Posterior vena cava (tissue), 2 donors: Measurements from ENCODE around the gene COQ3. TPM values are rescaled to one million over a fixed set of nuclear protein-coding genes. Genes with fewer than 3 reads are reported as not detected.
"Not testable (repeated sequence)": the region's sequence is repeated elsewhere in the genome, so short reads cannot be mapped to it uniquely, and the experiment has no call there.

ENCODE experiments used
- DNase-seq: peaks from one replicate; pipeline ENCODE4 v3.0.0-alpha.2; 2020; ENCODE audit warnings: low spot score
- intact Hi-C, 2 donors: fragments of 100-400 bp; cut with DNase I; formaldehyde crosslinking; loops; one replicate each; pipeline versions ENCODE4 v1.14.1 to v1.14.2; 2022 to 2023
- total RNA-seq, 2 donors: library from RNA; stranded (reverse); fragmentation: NEBNext Ultra II Directional; extraction: Animal tissue kit (Norgen Biotek cat#: 25700); gene quantifications; one replicate each; pipeline ENCODE4 v1.2.1, GENCODE V29; 2021
- donor health status: DM: yes; HTN: yes; CAD: no.
- donor health status: DM: yes; HTN: yes; CAD: no.

COQ3 gene
- total RNA-seq, 2 donors from 2014 or later: 5.5 to 7.2 TPM

DNA sequence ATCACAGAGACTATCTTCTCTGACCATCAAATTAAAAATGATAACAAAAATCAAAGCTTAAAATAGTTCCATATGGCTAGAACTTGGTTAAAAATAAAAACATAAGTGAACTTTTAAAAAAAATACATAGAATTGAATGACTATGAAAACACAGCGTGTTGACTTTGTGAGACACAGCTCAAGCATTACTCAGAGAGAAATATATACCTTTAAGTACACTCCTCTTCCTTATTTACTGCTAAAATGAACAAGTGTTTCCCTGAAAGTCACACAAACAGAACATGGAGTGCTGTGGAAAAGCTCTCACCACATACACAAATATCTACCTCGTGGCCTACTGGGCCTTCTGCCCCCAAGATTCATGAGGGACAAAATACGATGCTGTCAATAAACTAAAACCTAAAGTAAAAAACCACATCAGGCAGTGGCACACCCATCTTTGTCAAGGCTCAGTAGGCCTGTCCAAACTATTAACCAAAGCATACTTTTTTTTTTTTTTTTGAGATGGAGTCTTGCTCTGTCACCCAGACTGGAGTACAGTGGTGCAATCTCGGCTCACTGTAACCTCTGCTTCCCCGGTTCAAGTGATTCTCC, 52.0 kb downstream of the COQ3 start:
- intact Hi-C loops: no loop called here
- no peak for DNase-seq

DNA sequence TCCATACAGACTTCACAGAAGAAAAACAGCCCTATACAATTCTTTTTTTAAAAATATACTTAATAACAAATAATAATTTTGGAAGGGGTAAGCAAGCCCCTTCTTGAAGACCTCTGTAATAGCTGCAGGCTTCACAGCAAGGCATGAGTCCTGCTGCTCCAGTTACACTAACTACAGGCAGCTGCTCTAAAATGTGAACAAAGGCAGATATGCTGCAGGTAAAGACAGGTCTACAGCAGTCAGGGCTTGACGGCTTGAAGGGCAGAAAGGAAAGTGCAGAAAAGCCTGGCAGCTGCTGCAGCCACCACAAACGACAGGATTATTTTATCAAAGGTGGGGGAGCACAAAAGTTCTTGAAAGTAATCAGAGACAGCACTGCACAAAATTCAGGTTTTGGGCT, 55.8 kb downstream of the COQ3 start:
- intact Hi-C loops: no loop called here

DNA sequence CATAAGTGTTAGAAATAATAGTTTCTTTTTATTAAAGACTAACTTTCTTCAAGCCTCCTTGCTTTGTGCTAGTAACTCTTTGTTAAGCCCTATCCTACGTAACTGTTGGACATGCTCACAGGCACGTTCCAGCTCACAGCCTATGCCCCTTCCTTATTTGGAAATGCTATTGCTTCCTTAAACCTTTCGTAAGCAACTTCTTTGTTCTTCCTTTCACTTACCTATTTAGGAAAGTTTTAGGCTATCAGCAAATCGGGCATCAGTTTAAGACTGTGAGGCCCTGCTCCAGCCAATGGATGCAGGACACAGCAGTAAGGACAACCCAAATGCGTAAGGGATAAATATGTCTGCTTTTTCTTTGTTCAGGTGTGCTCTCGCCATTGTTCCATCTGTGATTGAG, 58.7 kb downstream of the COQ3 start:
- intact Hi-C loops, DNase-seq: not testable (repeated sequence)

More for the DNA sequence above, 55.8 kb downstream of the COQ3 start:
- DNase-seq: no peak

DNA sequence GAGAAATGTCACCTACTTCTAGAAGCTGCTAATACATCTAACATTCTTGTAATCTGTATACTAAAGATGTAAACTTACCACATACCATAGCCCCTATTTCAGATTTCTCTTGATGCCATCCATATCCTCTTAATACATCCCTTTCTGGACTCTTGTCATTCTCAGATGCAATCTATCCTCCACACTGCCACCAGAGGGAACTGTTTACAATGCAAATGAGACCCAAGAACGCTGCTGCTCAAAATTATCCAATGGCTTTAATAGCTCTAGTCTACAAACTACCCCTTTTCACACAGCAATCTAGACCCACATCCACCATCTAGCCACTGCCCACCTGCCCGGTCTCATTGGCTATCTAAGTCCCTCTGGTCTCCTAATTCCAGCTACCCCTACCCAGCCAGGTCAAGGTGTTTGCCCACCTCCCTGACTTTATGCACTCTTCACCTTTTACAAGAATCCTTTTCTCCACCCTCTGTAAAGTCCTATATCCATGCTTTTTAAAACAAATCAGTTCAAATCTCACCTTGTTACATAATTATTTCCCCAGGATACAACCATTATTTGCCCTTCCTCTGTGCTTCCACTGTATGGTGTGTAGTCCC, 59.4 kb downstream of the COQ3 start:
- intact Hi-C loops: no loop called here
- DNase-seq: no peak

DNA sequence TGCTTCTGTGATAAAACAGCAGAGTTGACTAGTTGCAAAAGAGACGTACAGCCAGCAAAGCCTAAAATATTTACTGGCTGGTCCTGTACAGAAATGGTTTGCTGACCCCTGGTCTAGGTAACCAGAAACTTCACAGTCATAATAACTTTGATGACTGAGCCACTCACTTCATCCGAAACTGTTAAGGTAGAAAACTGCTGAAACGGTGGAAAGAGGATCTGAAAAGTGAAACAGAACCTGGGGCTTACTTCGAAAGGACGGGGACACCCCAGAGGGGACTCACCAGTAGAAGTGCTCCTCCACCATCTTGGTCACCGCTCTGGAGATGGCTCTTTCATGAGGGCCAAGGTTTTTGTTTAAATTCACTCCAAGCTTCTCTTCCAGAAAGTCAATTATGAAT, 60.9 kb downstream of the COQ3 start:
- intact Hi-C loops: no loop called here

DNA sequence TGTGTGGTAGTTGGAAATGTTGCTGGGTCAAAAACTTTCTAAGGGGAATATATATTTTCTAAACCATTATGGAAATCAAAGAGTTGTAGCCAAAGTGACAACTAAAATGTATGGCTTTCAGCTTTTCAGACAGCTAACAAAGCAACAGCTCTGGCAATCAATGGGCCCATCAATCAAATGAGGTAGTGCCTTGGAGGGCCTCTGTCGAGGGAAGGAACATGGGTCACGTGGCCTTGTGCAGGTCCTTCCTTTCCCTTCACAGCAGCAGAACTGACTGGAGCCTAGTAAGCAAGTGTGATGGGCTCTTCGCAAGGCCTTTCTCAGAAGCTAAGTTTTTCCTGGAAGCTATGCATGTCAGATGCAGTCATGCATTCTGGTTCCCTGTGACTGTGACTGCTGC, 62.5 kb downstream of the COQ3 start:
- DNase-seq: no peak
- intact Hi-C loops: no loop called here

More for the DNA sequence above, 60.9 kb downstream of the COQ3 start:
- DNase-seq: no peak

DNA sequence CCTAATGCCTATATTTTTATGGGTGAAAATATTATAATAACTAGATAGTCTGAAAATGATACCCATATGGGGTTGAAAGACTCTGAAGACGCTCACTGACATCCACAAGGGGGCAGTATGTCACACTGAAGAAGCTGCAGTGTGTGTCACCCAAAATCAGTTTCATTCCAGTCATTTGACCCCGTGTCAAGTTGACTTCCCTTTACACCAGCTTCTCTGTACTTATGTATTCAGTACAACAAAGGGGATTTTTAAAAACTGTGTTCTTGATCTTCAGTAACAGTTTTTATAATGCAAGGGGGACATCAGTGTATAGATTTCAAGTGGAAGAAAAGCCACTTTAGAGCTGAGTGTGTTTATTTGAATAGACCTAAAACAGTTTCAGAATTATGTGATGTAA, 63.8 kb downstream of the COQ3 start:
- intact Hi-C loops: no loop called here
- no peak for DNase-seq

DNA sequence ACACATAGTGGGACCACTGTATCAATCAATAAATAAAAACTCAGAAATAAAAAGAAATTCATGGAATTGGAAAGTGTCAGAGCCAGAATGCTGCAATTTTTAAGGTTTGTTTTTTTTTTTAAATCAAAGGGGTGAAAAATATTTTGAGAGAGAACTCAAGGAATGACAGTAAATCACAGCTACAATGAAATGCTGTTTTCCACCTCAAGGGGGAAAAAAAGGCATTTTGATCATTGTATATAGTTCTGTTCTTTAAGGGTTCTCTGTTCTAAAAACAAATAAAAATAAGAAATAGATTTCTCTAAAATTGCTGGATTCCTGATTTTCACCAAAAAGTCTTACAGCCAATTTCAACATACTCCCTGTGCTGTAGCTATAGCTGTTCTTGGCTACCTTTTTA, 69.0 kb downstream of the COQ3 start:
- intact Hi-C loops: no loop called here
- no peak for DNase-seq

Other genes with a start within 250 kb of the COQ3 start
- gene FAXC, start 44.5 kb downstream of the COQ3 start, total RNA-seq: 10 to 100 TPM; 10.8 to 12.9 TPM
- 10 to 100 TPM; 74.1 to 79.0 TPM for gene PNISR, start 31.1 kb upstream of the COQ3 start, total RNA-seq
- gene USP45, start 121.2 kb upstream of the COQ3 start, total RNA-seq: 10 to 100 TPM; 13.6 to 16.0 TPM
- gene CCNC, start 174.5 kb upstream of the COQ3 start, total RNA-seq: 10 to 100 TPM; 32.3 to 41.4 TPM
- gene PRDM13, start 212.6 kb upstream of the COQ3 start, total RNA-seq: not detected